ACC112 (cell line): ENCODE data around the gene PPM1E.
"Not testable (repeated sequence)": the region's sequence is repeated elsewhere in the genome, so short reads cannot be mapped to it uniquely, and the experiment has no call there.

ENCODE experiments used
- H2AFZ ChIP-seq: fragments of 200-600 bp; sonication (generic); one replicate; pipeline ENCODE4 v1.6.0; 2017; ENCODE audit warnings: antibody characterized with exemption, low read length; ENCODE audit not compliant: unreplicated experiment
- H3K27ac ChIP-seq: fragments of 200-600 bp; sonication (generic); 2 replicates; pipeline ENCODE4 v1.5.1; 2014; ENCODE audit warnings: low read depth, mild to moderate bottlenecking, antibody characterized with exemption, low read length, moderate library complexity
- H3K27me3 ChIP-seq: fragments of 200-600 bp; sonication (generic); 2 replicates; pipeline ENCODE4 v1.6.1; 2014; ENCODE audit warnings: mild to moderate bottlenecking, antibody characterized with exemption, low read length, moderate library complexity, mixed read lengths; ENCODE audit not compliant: insufficient read depth
- H3K36me3 ChIP-seq: fragments of 200-600 bp; sonication (generic); 2 replicates; pipeline ENCODE4 v1.6.1; 2016; ENCODE audit warnings: mild to moderate bottlenecking, antibody characterized with exemption, low read length, moderate library complexity, mixed read lengths; ENCODE audit not compliant: insufficient read depth
- H3K4me1 ChIP-seq: fragments of 200-600 bp; sonication (generic); one replicate; pipeline ENCODE4 v1.6.1; 2016; ENCODE audit warnings: low read length, mixed read lengths; ENCODE audit not compliant: insufficient read depth, unreplicated experiment, control insufficient read depth
- H3K4me3 ChIP-seq: fragments of 200-600 bp; sonication (generic); 2 replicates; pipeline ENCODE4 v1.5.1; 2014; ENCODE audit warnings: mild to moderate bottlenecking, low read depth, low read length
- H3K79me2 ChIP-seq: fragments of 200-600 bp; sonication (generic); one replicate; pipeline ENCODE4 v1.6.0; 2016; ENCODE audit warnings: low read length; ENCODE audit not compliant: control insufficient read depth, unreplicated experiment, insufficient read depth

PPM1E gene

GRCh38 chr17:58944166-58944565 is 188.5 kb downstream of the PPM1E start:
- Histone ChIP-seq H3K27me3 (no peaks in the 10 kb centered on the region), H2AFZ (no peak overlapping the region), H3K36me3 (no peaks in the 10 kb centered on the region), H3K27ac (no peak overlapping the region), H3K4me1 (no peaks in the 10 kb centered on the region), H3K79me2 (no peaks in the 10 kb centered on the region), H3K4me3 (no peak overlapping the region)

- Histone ChIP-seq H2AFZ (no peak overlapping the region), H3K79me2 (no peaks in the 10 kb centered on the region), H3K27me3 (no peaks in the 10 kb centered on the region), H3K4me3 (no peak overlapping the region), H3K36me3 (no peaks in the 10 kb centered on the region), H3K4me1 (no peaks in the 10 kb centered on the region), H3K27ac (no peak overlapping the region)
Measured at GRCh38 chr17:58947411-58947810, 191.8 kb downstream of the PPM1E start.

GRCh38 chr17:58947824-58948223 is 192.2 kb downstream of the PPM1E start:
- H3K4me3 ChIP-seq: no peak overlapping the region
- H3K27me3 ChIP-seq: no peaks in the 10 kb centered on the region
- no peaks in the 10 kb centered on the region for H3K36me3 ChIP-seq
- no peaks in the 10 kb centered on the region for H3K79me2 ChIP-seq
- no peak overlapping the region for H3K27ac ChIP-seq
- no peaks in the 10 kb centered on the region for H3K4me1 ChIP-seq
- no peak overlapping the region for H2AFZ ChIP-seq

GRCh38 chr17:58954358-58954757 is 198.7 kb downstream of the PPM1E start:
- H3K79me2 ChIP-seq, H3K4me3 ChIP-seq, H2AFZ ChIP-seq, H3K27me3 ChIP-seq, H3K27ac ChIP-seq, H3K36me3 ChIP-seq: not testable (repeated sequence)
- H3K4me1 ChIP-seq: peaks cover 16% of the 10 kb centered on the region

- Histone ChIP-seq H3K27ac (peak overlapping the region; percentile 61), H3K36me3 (no peaks in the 10 kb centered on the region), H2AFZ (peak overlapping the region; percentile 46), H3K4me3 (peak overlapping the region; percentile 29), H3K4me1 (peaks cover 22% of the 10 kb centered on the region), H3K79me2 (no peaks in the 10 kb centered on the region), H3K27me3 (no peaks in the 10 kb centered on the region)
Measured at GRCh38 chr17:58956997-58957724, 201.5 kb downstream of the PPM1E start.

- H3K79me2 ChIP-seq, H3K36me3 ChIP-seq, H3K27me3 ChIP-seq, H3K4me3 ChIP-seq, H2AFZ ChIP-seq: not testable (repeated sequence)
- peaks cover 22% of the 10 kb centered on the region for H3K4me1 ChIP-seq
- H3K27ac ChIP-seq: peak overlapping the region; percentile 61
Measured at GRCh38 chr17:58957725-58958073, 202.0 kb downstream of the PPM1E start.

- no peaks in the 10 kb centered on the region for H3K79me2 ChIP-seq
- no peaks in the 10 kb centered on the region for H3K27me3 ChIP-seq
- H2AFZ ChIP-seq: peak overlapping the region; percentile 79
- H3K4me1 ChIP-seq: peaks cover 16% of the 10 kb centered on the region
- no peak overlapping the region for H3K27ac ChIP-seq
- H3K36me3 ChIP-seq: no peaks in the 10 kb centered on the region
- no peak overlapping the region for H3K4me3 ChIP-seq
Measured at GRCh38 chr17:58960068-58960467, 204.4 kb downstream of the PPM1E start.

- no peaks in the 10 kb centered on the region for H3K27me3 ChIP-seq
- no peak overlapping the region for H3K4me3 ChIP-seq
- H3K27ac ChIP-seq: no peak overlapping the region
- no peaks in the 10 kb centered on the region for H3K36me3 ChIP-seq
- H2AFZ ChIP-seq: no peak overlapping the region
- peaks cover 2% of the 10 kb centered on the region for H3K4me1 ChIP-seq
- H3K79me2 ChIP-seq: no peaks in the 10 kb centered on the region
Measured at GRCh38 chr17:58965221-58965620, 209.6 kb downstream of the PPM1E start.

- Histone ChIP-seq H3K79me2 (no peaks in the 10 kb centered on the region), H3K27me3 (no peaks in the 10 kb centered on the region), H3K36me3 (no peaks in the 10 kb centered on the region), H3K27ac (no peak overlapping the region), H2AFZ (no peak overlapping the region), H3K4me3 (no peak overlapping the region), H3K4me1 (no peaks in the 10 kb centered on the region)
Measured at GRCh38 chr17:58966208-58966607, 210.6 kb downstream of the PPM1E start.

GRCh38 chr17:58968426-58969061 is 212.9 kb downstream of the PPM1E start:
- Histone ChIP-seq H2AFZ (no peak overlapping the region), H3K36me3 (no peaks in the 10 kb centered on the region), H3K27ac (no peak overlapping the region), H3K4me1 (no peaks in the 10 kb centered on the region), H3K4me3 (no peak overlapping the region), H3K27me3 (no peaks in the 10 kb centered on the region), H3K79me2 (no peaks in the 10 kb centered on the region)

GRCh38 chr17:58969156-58969555 is 213.5 kb downstream of the PPM1E start:
- Histone ChIP-seq H3K79me2 (no peaks in the 10 kb centered on the region), H2AFZ (no peak overlapping the region), H3K4me3 (no peak overlapping the region), H3K4me1 (no peaks in the 10 kb centered on the region), H3K27ac (no peak overlapping the region), H3K36me3 (no peaks in the 10 kb centered on the region), H3K27me3 (no peaks in the 10 kb centered on the region)
